Neuronal stem cell (in vitro differentiated cells): ENCODE data around the gene SLC25A22.

Source experiments
- DNase-seq: peaks from one replicate; pipeline ENCODE4 v3.0.0-alpha.2; 2013; ENCODE audit warnings: low spot score
- H2AFZ ChIP-seq: one replicate; pipeline ENCODE4 v1.6.1; 2013; ENCODE audit warnings: mild to moderate bottlenecking, low read length, inconsistent platforms
- H2AK5ac ChIP-seq: 2 replicates; pipeline ENCODE4 v1.6.1; 2013; ENCODE audit warnings: low read depth, mild to moderate bottlenecking, inconsistent platforms, low read length, moderate library complexity, mixed read lengths
- H2BK120ac ChIP-seq: 2 replicates; pipeline ENCODE4 v1.6.1; 2013; ENCODE audit warnings: low read depth, mild to moderate bottlenecking, inconsistent platforms, low read length, moderate library complexity, mixed read lengths
- H2BK12ac ChIP-seq: one replicate; pipeline ENCODE4 v1.6.1; 2013; ENCODE audit warnings: low read length, inconsistent platforms
- H2BK15ac ChIP-seq: 2 replicates; pipeline ENCODE4 v1.6.1; 2013; ENCODE audit warnings: mild to moderate bottlenecking, low read length, inconsistent platforms, mixed read lengths
- H2BK5ac ChIP-seq: one replicate; pipeline ENCODE4 v1.6.1; 2013; ENCODE audit warnings: inconsistent platforms, mild to moderate bottlenecking, low read length, moderate library complexity
- H3K14ac ChIP-seq: one replicate; pipeline ENCODE4 v1.6.1; 2013; ENCODE audit warnings: low read length, inconsistent platforms
- H3K18ac ChIP-seq: 2 replicates; pipeline ENCODE4 v1.6.1; 2013; ENCODE audit warnings: low read length, inconsistent platforms
- H3K23ac ChIP-seq: 2 replicates; pipeline ENCODE4 v1.6.1; 2013; ENCODE audit warnings: low read depth, mild to moderate bottlenecking, mixed read lengths, low read length, inconsistent platforms; ENCODE audit not compliant: poor library complexity
- H3K27ac ChIP-seq: replicated peaks from 3 replicates; pipeline ENCODE4 v1.5.1; 2013; ENCODE audit warnings: low read length, inconsistent platforms
- H3K27me3 ChIP-seq, 3 experiments: 2 replicates each; pipeline ENCODE4 v1.6.1; 2013; ENCODE audit warnings: low read length in 3 of 3, mild to moderate bottlenecking in 2 of 3, inconsistent platforms in 1 of 3, low read depth in 1 of 3, mixed read lengths in 1 of 3, moderate library complexity in 1 of 3; ENCODE audit not compliant: control insufficient read depth in 3 of 3, insufficient read depth in 3 of 3
- H3K36me3 ChIP-seq, 2 donors: replicated peaks in 1 of 2; 2 replicates each; pipeline ENCODE4 v1.6.1; 2013; ENCODE audit warnings: low read length in 2 of 2; ENCODE audit not compliant: control insufficient read depth in 2 of 2, insufficient read depth in 2 of 2
- H3K4ac ChIP-seq: 2 replicates; pipeline ENCODE4 v1.6.1; 2013; ENCODE audit warnings: inconsistent platforms, mild to moderate bottlenecking, low read length, moderate library complexity
- H3K4me1 ChIP-seq, 2 donors: 1 replicate in 1 of 2; 2 replicates in 1 of 2; pipeline ENCODE4 v1.6.1; 2013; ENCODE audit warnings: low read length in 2 of 2, low read depth in 1 of 2; ENCODE audit not compliant: control insufficient read depth in 2 of 2, insufficient read depth in 1 of 2
- H3K4me2 ChIP-seq: one replicate; pipeline ENCODE4 v1.6.1; 2013; ENCODE audit warnings: mild to moderate bottlenecking, low read length, inconsistent platforms; ENCODE audit not compliant: insufficient read depth, poor library complexity, severe bottlenecking
- H3K4me3 ChIP-seq, 2 donors: 2 replicates each; pipeline ENCODE4 v1.5.1; 2013; ENCODE audit warnings: low read length in 2 of 2, mild to moderate bottlenecking in 2 of 2, inconsistent platforms in 1 of 2, moderate library complexity in 1 of 2
- H3K79me1 ChIP-seq: one replicate; pipeline ENCODE4 v1.6.1; 2013; ENCODE audit warnings: low read depth, mild to moderate bottlenecking, inconsistent platforms, low read length, moderate library complexity
- H3K9ac ChIP-seq: one replicate; pipeline ENCODE4 v1.6.1; 2013; ENCODE audit warnings: mild to moderate bottlenecking, low read depth, low read length, inconsistent platforms; ENCODE audit not compliant: poor library complexity
- H3K9me3 ChIP-seq, 2 donors: replicated peaks in 1 of 2; 2 replicates each; pipeline versions ENCODE3 to v1.6.1; 2013; ENCODE audit warnings: low read length in 2 of 2, mild to moderate bottlenecking in 2 of 2, inconsistent platforms in 1 of 2, low read depth in 1 of 2, mixed read lengths in 1 of 2, moderate library complexity in 1 of 2; ENCODE audit not compliant: control insufficient read depth in 2 of 2, insufficient read depth in 1 of 2
- H4K8ac ChIP-seq: one replicate; pipeline ENCODE4 v1.6.1; 2013; ENCODE audit warnings: low read depth, mild to moderate bottlenecking, inconsistent platforms, low read length, moderate library complexity
- H4K91ac ChIP-seq: one replicate; pipeline ENCODE4 v1.6.1; 2013; ENCODE audit warnings: low read length, low read depth, mild to moderate bottlenecking, inconsistent platforms; ENCODE audit not compliant: poor library complexity
- WGBS, 2 donors: extraction: QIAGEN DNeasy Blood & Tissue Kit; methylation state at CpG; one replicate each; pipeline ENCODE4 v1.1.7; 2013; ENCODE audit warnings: missing lambda C conversion rate in 2 of 2, mixed read lengths in 1 of 2; ENCODE audit not compliant: insufficient read length in 2 of 2, insufficient replicate concordance in 1 of 2; ENCODE audit errors: extremely low coverage in 2 of 2; 5-methylcytosine and 5-hydroxymethylcytosine counted together

SLC25A22 gene

DNA sequence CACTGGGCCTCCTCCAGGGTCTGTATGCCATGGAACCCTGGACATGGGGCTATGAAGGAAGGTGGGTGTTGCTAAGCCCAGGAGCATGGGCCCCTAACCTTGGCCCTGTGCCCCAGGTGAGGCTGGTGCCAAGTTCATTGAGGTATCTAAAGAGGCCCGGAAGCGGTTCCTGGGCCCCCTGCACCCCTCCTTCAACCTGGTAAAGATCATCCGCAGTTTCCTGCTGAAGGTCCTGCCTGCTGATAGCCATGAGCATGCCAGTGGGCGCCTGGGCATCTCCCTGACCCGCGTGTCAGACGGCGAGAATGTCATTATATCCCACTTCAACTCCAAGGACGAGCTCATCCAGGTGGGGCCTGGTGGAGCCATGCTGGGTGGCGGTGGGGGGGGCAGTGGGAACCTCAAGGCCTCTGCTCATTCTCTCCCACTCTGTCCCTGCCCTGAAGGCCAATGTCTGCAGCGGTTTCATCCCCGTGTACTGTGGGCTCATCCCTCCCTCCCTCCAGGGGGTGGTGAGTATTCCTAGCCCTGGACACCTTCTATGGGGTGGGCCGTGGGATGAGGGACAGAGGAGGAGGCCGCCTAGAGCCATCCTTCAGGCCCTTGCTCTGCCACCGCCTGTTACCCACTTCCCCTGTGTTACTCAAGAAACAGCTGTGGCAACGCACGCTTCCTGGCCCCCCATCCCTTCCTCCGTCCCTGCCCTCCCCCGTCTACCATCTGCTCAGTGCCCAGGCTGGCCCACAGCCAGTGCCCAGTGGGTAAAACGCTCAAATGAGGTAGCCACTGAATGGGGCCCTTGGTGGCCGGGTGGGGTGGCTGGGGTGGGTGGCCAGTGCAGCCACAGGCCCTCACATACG is 23.7 kb upstream of the SLC25A22 start:
- H3K79me1 ChIP-seq = peaks cover 6% of the 10 kb centered on the region
- no peak overlapping the region for H2AFZ ChIP-seq
- no peak overlapping the region for H2BK120ac ChIP-seq
- no peak for DNase-seq
- H2AK5ac ChIP-seq = peak overlapping the region; percentile 43
- H3K23ac ChIP-seq = no peak overlapping the region
- H2BK5ac ChIP-seq = no peak overlapping the region
- no CpG with 5 or more reads among the region's 22 CpGs for WGBS, 2 donors
- no peak overlapping the region for H3K14ac ChIP-seq
- no peak overlapping the region for H4K91ac ChIP-seq
- H3K4me3 ChIP-seq = peak overlapping the region in 1 of 2 donors; percentile 46
- no peak overlapping the region for H3K4me2 ChIP-seq
- no peak overlapping the region for H4K8ac ChIP-seq
- H3K4ac ChIP-seq = no peak overlapping the region
- no peak overlapping the region for H2BK12ac ChIP-seq
- H3K27me3 ChIP-seq = peaks cover 0 to 10% (median 0%) of the 10 kb centered on the region in 3 experiments
- no peak overlapping the region for H3K9ac ChIP-seq
- H3K9me3 ChIP-seq = no peaks in the 10 kb centered on the region
- no peak overlapping the region for H3K18ac ChIP-seq
- peaks cover 0 to 37% of the 10 kb centered on the region in 2 donors for H3K36me3 ChIP-seq
- no peak overlapping the region for H3K27ac ChIP-seq
- H2BK15ac ChIP-seq = no peak overlapping the region
- peaks cover 12 to 17% of the 10 kb centered on the region in 2 donors for H3K4me1 ChIP-seq

GRCh38 chr11:820655-821511 is 22.8 kb upstream of the SLC25A22 start:
- Histone ChIP-seq H3K18ac (peak overlapping the region; percentile 72), H3K14ac (no peak overlapping the region), H2AK5ac (peak overlapping the region; percentile 94), H3K79me1 (peaks cover 6% of the 10 kb centered on the region), H3K9me3 (peaks cover 0 to 2% of the 10 kb centered on the region in 2 donors), H3K4me3 (peak overlapping the region in 1 of 2 donors; percentile 92), H3K4me2 (peak overlapping the region; percentile 83), H3K36me3 (peaks cover 0 to 37% of the 10 kb centered on the region in 2 donors), H4K91ac (no peak overlapping the region), H3K27ac (no peak overlapping the region), H3K4me1 (peaks cover 12 to 15% of the 10 kb centered on the region in 2 donors), H3K4ac (no peak overlapping the region), H2AFZ (no peak overlapping the region), H2BK5ac (no peak overlapping the region), H3K23ac (peak overlapping the region; percentile 98), H3K9ac (peak overlapping the region; percentile 86), H2BK120ac (no peak overlapping the region), H3K27me3 (peaks cover 0 to 5% (median 0%) of the 10 kb centered on the region in 3 experiments), H2BK12ac (no peak overlapping the region), H4K8ac (no peak overlapping the region), H2BK15ac (peak overlapping the region; percentile 91)
- DNase-seq = no peak
- no CpG with 5 or more reads among the region's 11 CpGs for WGBS, 2 donors

- Histone ChIP-seq H3K14ac (peak overlapping the region; percentile 47), H2BK5ac (no peak overlapping the region), H2AK5ac (peak overlapping the region; percentile 94), H3K4me3 (peak overlapping the region; percentile 92 to 99), H3K27me3 (no peaks in the 10 kb centered on the region), H3K18ac (peak overlapping the region; percentile 99), H2AFZ (peak overlapping the region; percentile 94), H4K91ac (no peak overlapping the region), H3K9ac (peak overlapping the region; percentile 95), H4K8ac (no peak overlapping the region), H2BK120ac (no peak overlapping the region), H3K4me1 (peaks cover 12 to 15% of the 10 kb centered on the region in 2 donors), H3K27ac (no peak overlapping the region), H3K4me2 (peak overlapping the region; percentile 83), H3K36me3 (peaks cover 0 to 35% of the 10 kb centered on the region in 2 donors), H3K4ac (peak overlapping the region; percentile 77), H3K23ac (peak overlapping the region; percentile 98), H2BK12ac (peak overlapping the region; percentile 30), H3K9me3 (peaks cover 0 to 2% of the 10 kb centered on the region in 2 donors), H2BK15ac (peak overlapping the region; percentile 91), H3K79me1 (peaks cover 6% of the 10 kb centered on the region)
- WGBS, 2 donors = no CpG with 5 or more reads among the region's 47 CpGs
- no peak for DNase-seq
Measured at GRCh38 chr11:819943-820649, 22.0 kb upstream of the SLC25A22 start.
